GM21717 (cell line): ENCODE measurements around the gene CD300E.

Experiments used
- ATAC-seq: cut with Tn5 transposase; IDR thresholded peaks from one replicate; pipeline ENCODE4 v1.9.1; 2021; ENCODE audit warnings: mild to moderate bottlenecking, moderate library complexity; ENCODE audit not compliant: unreplicated experiment

Gene CD300E

DNA sequence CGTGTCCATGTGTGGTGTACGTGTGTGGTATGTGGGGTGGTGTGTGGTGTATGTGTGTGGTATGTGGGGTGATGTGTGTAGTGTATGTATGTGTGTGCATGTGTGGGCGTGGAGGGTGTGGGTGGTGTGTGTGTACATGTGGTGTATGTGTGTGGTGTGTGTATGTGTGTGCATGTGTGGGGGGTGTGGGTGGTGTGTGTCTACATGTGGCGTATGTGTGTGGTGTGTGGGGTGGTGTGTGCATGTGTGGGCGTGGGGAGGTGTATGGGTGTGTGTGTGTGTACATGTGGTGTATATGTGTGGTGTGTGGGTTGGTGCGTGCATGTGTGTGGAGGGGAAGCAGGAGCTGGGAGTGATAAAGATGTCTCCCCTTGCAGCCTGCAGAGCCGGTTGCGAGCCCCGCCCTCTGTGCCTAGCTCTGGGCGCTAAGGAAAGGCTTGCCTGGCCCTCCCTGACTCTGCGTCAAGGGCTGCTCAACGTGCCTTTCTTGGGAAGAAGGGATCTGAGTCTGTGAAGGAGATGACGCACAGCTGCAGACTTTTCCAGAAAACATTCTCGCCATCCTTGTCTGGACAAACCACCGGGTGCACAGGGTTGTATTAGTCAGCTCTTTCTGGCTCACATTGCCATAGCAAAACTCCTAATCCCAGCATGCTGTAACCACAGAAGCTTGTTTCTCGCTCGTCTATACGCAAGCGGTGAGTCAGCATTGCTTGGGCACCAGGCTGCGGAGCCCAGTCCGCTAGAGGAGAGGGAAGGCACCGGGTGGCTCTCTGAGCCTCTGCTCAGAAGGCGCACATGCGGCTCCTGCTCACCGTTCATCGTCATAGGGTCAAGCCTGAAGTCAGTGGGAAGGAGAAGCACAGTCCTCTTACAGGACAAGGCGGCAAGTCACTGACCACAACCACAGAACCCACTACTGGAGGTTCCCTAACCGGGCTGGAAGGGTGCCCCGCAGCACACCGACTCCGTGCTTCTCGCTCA is 54.2 kb downstream of the CD300E start:
- ATAC-seq, result no peak

GRCh38 chr17:74568106-74568873 is 55.2 kb downstream of the CD300E start:
- no peak for ATAC-seq

- ATAC-seq, result no peak
Measured at GRCh38 chr17:74567397-74567796, 56.1 kb downstream of the CD300E start, which contains the start of gene CD300H. CD300H (minus strand) TSS chr17:74567509.

GRCh38 chr17:74566132-74566753 is 57.3 kb downstream of the CD300E start:
- ATAC-seq, result no peak

DNA sequence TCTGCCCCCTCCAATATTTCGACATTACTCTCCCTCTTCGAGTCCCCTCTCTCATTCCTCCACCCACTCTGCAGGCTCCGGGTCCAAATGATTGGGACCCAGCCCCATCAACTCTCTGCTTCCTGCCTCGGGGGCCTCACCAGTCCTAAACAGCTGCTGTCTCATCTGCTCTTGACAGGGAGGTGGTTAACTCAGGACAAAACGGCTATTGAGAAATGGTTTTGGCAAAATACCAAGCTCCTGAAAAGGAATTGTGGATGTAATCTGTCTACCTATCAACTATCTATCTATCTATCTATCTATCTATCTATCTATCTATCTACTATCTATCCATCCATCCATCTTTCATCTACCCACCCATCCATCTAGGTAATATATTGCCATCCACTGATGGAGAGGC is 58.4 kb downstream of the CD300E start:
- no peak for ATAC-seq

DNA sequence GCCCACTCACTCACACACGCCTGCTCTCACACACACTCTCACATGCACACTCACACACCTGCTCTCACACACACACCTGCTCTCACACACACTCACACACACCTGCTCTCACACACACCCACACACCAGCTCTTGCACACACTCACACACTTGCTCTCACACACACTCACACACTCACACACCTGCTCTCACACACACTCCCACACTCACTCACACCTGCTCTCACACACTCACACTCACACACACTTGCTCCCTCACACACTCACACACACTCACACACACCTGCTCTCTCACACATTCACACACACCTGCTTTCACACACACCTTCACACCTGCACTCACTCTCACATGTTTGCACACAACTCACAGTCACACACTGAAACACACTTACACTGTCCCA is 60.2 kb downstream of the CD300E start:
- ATAC-seq, result no peak

- ATAC-seq, result no peak
Measured at GRCh38 chr17:74561586-74561985, 62.0 kb downstream of the CD300E start.
